Measurements from ENCODE around the gene MAEA. TPM values are rescaled to one million over a fixed set of nuclear protein-coding genes. Genes with fewer than 3 reads are reported as not detected.

Gene MAEA
- total and polyA plus RNA-seq, 2 of the 8 experiments (the other 6 are each of a cell fraction or from before 2014, with no cell fraction given): 75.8 to 133 TPM

DNA sequence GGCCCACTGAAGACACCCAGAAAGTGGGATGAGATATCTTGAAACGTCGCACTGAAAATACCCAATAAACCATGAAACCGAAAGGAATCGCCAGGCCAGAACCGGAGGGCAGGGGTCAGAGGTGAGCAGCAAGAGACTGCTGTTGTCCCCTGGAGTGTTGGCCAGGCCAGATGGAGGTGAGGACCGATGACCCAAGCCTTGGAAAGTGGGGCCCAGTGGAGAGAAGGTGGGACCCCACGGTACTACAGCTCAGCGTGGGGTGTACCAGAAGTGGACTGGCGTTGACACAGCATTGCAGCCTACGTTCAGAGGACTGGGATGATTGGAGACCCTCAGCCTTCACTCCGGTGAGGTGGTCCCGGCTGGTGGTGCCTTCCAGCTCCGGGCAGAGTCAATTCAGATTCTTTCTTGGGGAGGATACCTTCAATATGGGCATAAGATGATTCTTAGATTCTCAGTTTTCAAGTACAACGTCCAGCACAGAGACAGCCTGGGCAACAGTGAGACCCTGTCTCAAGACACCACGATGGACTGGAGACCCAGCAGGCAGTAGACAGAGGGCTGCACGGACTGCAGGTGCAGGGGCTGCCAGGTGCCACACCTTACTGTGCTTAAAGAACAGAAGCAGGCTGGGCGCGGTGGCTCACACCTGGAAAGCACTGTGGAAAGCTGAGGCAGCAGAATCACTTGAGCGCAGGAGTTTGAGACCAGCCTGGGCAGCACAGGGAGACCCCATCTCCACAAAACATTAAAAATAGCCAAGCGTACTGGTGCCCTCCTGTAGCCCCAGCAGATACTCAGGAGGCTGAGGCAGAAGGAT is 23.3 kb downstream of the MAEA start:
- H3K9ac ChIP-seq (replicated peaks in 1 of 4; ENCODE audit: extremely low read depth in 1 of 4, low read depth in 3 of 4, low read length in 3 of 4): no peak overlapping the region
- peaks cover 7 to 49% of the 10 kb centered on the region in 2 experiments; a peak in 3 of 4 replicates for H3K79me2 ChIP-seq (ENCODE audit: control insufficient read depth in 1 of 2, insufficient read depth in 2 of 2, low read length in 2 of 2)
- H3K27me3 ChIP-seq (replicated peaks in 1 of 4; ENCODE audit: control insufficient read depth in 3 of 4, extremely low read depth in 1 of 4, insufficient read depth in 3 of 4, low read length in 3 of 4): no peaks in the 10 kb centered on the region
- FAIRE-seq (no peak), DNase-seq (ENCODE audit: low read depth in 1 of 2, low spot score in 2 of 2) (no peak)
- no peak overlapping the region for H3K23ac ChIP-seq (ENCODE audit: insufficient read length)
- H3K56ac ChIP-seq (replicated peaks; ENCODE audit: insufficient read length, low read depth, low read length): no peak overlapping the region
- no peaks in the 10 kb centered on the region for H3K9me3 ChIP-seq (ENCODE audit: insufficient read depth in 2 of 2, low read depth in 1 of 2, low read length in 1 of 2)
- ChIA-PET POLR2A (ENCODE audit: partially characterized antibody) (interaction anchor here (1.0 kb wide), 1 partner anchor 432 kb away, joined by 3 read pairs; no protein-coding TSS in a partner anchor), CTCF (ENCODE audit: partially characterized antibody) (no interaction called here)
- no peak overlapping the region for H3K14ac ChIP-seq (ENCODE audit: insufficient read length)
- H4K91ac ChIP-seq (replicated peaks; ENCODE audit: insufficient read length, low read length): no peak overlapping the region
- peaks cover 3% of the 10 kb centered on the region; the same call in 1 of the 2 replicates for H3K23me2 ChIP-seq (ENCODE audit: low read depth, low read length)
- H3K4me2 ChIP-seq (ENCODE audit: insufficient read depth in 1 of 2, low read depth in 2 of 2, low read length in 2 of 2): no peak overlapping the region
- no peak overlapping the region for H3K18ac ChIP-seq (ENCODE audit: extremely low read depth, low read length)
- H2BK12ac ChIP-seq (ENCODE audit: low read depth, low read length): no peak overlapping the region
- no peak overlapping the region for H2BK5ac ChIP-seq (ENCODE audit: low read depth, low read length)
- no peak overlapping the region for H4K5ac ChIP-seq (ENCODE audit: insufficient read length, low read depth, low read length)
- peaks cover 18% of the 10 kb centered on the region for H3K79me1 ChIP-seq (ENCODE audit: low read depth, low read length)
- no peak overlapping the region for H2BK15ac ChIP-seq (ENCODE audit: low read length)
- peaks cover 23 to 47% of the 10 kb centered on the region in 2 experiments for H4K20me1 ChIP-seq (replicated peaks in 1 of 2; ENCODE audit: control insufficient read depth in 1 of 2, insufficient read depth in 2 of 2, low read length in 2 of 2)
- peaks cover 2 to 11% (median 3%) of the 10 kb centered on the region in 4 experiments; a peak in 4 of 7 replicates for H3K4me1 ChIP-seq (replicated peaks in 1 of 4; ENCODE audit: control insufficient read depth in 3 of 4, insufficient read depth in 4 of 4, low read length in 3 of 4)
- no peak overlapping the region for H2BK20ac ChIP-seq (ENCODE audit: low read length)
- no peak overlapping the region for H2AFZ ChIP-seq (ENCODE audit: low read length)
- no peak overlapping the region for H3K4me3 ChIP-seq (ENCODE audit: extremely low read depth in 1 of 4, insufficient read depth in 2 of 4, low read depth in 3 of 4, low read length in 4 of 4)
- H3K36me3 ChIP-seq (ENCODE audit: control insufficient read depth in 2 of 4, insufficient read depth in 4 of 4, low read length in 3 of 4): peaks cover 16 to 49% (median 35%) of the 10 kb centered on the region in 4 experiments
- H3K27ac ChIP-seq (ENCODE audit: low read depth, low read length): no peak overlapping the region
- H3K4ac ChIP-seq (replicated peaks; ENCODE audit: insufficient read length, low read depth, low read length): no peak overlapping the region
- no peak overlapping the region for H2AK5ac ChIP-seq (ENCODE audit: low read depth, low read length)
- no peak overlapping the region; the same call in 1 of the 2 replicates for H4K8ac ChIP-seq (ENCODE audit: extremely low read depth, insufficient read depth, low read length)
- WGBS, 2 experiments (ENCODE audit: extremely low coverage in 1 of 2, insufficient coverage in 1 of 2, insufficient read length in 1 of 2, insufficient replicate concordance in 2 of 2, low coverage in 1 of 2, low lambda C conversion rate in 2 of 2, missing lambda C conversion rate in 1 of 2): 91% methylated on average over 20 of the region's 20 CpGs; no CpG with 5 or more reads in 1 of the 2 experiments
- no peak overlapping the region for H2BK120ac ChIP-seq (replicated peaks; ENCODE audit: low read depth, low read length)
- TF ChIP-seq TAF1 (IDR thresholded peaks at IDR 0.05; ENCODE audit: low read depth, low read length) (no peak), CTBP2 (IDR thresholded peaks at IDR 0.05; ENCODE audit: borderline replicate concordance, insufficient read depth, insufficient read length, low read length) (no peak), YY1 (IDR thresholded peaks at IDR 0.05; ENCODE audit: low read depth, low read length) (no peak), HDAC2 (IDR thresholded peaks at IDR 0.05; ENCODE audit: borderline replicate concordance in 1 of 2, low read depth in 2 of 2, low read length in 2 of 2) (no peak), BACH1 (IDR thresholded peaks at IDR 0.05; ENCODE audit: low read length) (no peak), PHF8 (conservative IDR thresholded peaks at IDR 0.05; ENCODE audit: low read depth, low read length) (no peak), TAF7 (optimal IDR thresholded peaks at IDR 0.05; ENCODE audit: borderline replicate concordance, low read depth, low read length) (no peak), HDAC6 (IDR thresholded peaks at IDR 0.05; ENCODE audit: low read depth, low read length) (no peak), POU5F1 (IDR thresholded peaks at IDR 0.05; ENCODE audit: low read depth, low read length) (no peak), ZNF274 (IDR thresholded peaks at IDR 0.05; ENCODE audit: borderline replicate concordance, extremely low read depth, low read length) (no peak)
- TF ChIP-seq, protein P1, sequence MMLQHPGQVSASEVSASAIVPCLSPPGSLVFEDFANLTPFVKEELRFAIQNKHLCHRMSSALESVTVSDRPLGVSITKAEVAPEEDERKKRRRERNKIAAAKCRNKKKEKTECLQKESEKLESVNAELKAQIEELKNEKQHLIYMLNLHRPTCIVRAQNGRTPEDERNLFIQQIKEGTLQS (IDR thresholded peaks at IDR 0.05; ENCODE audit: insufficient read depth, low read depth, low read length): no peak

Measured in H1 (cell line).